HepG2 (cell line): Measurements from ENCODE around the gene PAXX. TPM values are rescaled to one million over a fixed set of nuclear protein-coding genes. Genes with fewer than 3 reads are reported as not detected.

Source experiments
- ARHGAP35 ChIP-seq: sonication (generic); formaldehyde crosslinking; IDR thresholded peaks from 2 replicates; pipeline ENCODE4 v1.9.0; 2022; ENCODE audit warnings: mild to moderate bottlenecking, inconsistent platforms, moderate library complexity, missing genetic modification reagents, borderline replicate concordance
- ATF3 ChIP-seq: sonication (generic); formaldehyde crosslinking; IDR thresholded peaks from 2 replicates; pipeline ENCODE4 v1.4.0; 2020; ENCODE audit warnings: missing genetic modification reagents
- BRD4 ChIP-seq: sonication (generic); formaldehyde crosslinking; IDR thresholded peaks from 2 replicates; pipeline ENCODE4 v1.4.0; 2020; ENCODE audit warnings: missing genetic modification reagents
- ELF4 ChIP-seq: sonication (generic); formaldehyde crosslinking; IDR thresholded peaks from 2 replicates; pipeline ENCODE4 v1.5.0; 2020; ENCODE audit warnings: missing genetic modification reagents, mild to moderate bottlenecking, moderate library complexity, borderline replicate concordance
- EP300 ChIP-seq, 3 experiments: sonication (generic) in 1 of 3; formaldehyde crosslinking in 1 of 3; IDR thresholded peaks; 2 replicates each; pipeline versions ENCODE4 v1.5.1 to v1.6.1; 2011 to 2020; ENCODE audit warnings: low read depth in 2 of 3, low read length in 2 of 3, borderline replicate concordance in 1 of 3, improper control_type of control experiment in 1 of 3, mild to moderate bottlenecking in 1 of 3, missing genetic modification reagents in 1 of 3, moderate library complexity in 1 of 3
- FOXA1 ChIP-seq, 2 experiments: fragments of 450-650 bp in 1 of 2; sonication (generic) in 1 of 2; formaldehyde crosslinking in 1 of 2; IDR thresholded peaks; 2 replicates each; pipeline versions ENCODE4 v1.4.0 to v1.6.1; 2016 to 2020; ENCODE audit warnings: missing genetic modification reagents in 1 of 2
- FOXK1 ChIP-seq: sonication (generic); formaldehyde crosslinking; IDR thresholded peaks from 2 replicates; pipeline ENCODE4 v1.4.0; 2020; ENCODE audit warnings: low read depth, missing genetic modification reagents, borderline replicate concordance
- HDAC2 ChIP-seq: sonication (generic); formaldehyde crosslinking; IDR thresholded peaks from 2 replicates; pipeline ENCODE4 v1.4.0; 2020; ENCODE audit warnings: missing genetic modification reagents
- JUN ChIP-seq: sonication (generic); formaldehyde crosslinking; IDR thresholded peaks from 2 replicates; pipeline ENCODE4 v1.4.0; 2020; ENCODE audit warnings: mild to moderate bottlenecking, missing genetic modification reagents
- KLF12 ChIP-seq: sonication (generic); formaldehyde crosslinking; IDR thresholded peaks from 2 replicates; pipeline ENCODE4 v1.4.0; 2020; ENCODE audit warnings: missing genetic modification reagents, borderline replicate concordance
- MXD3 ChIP-seq: IDR thresholded peaks from 2 replicates; pipeline ENCODE4 v1.6.1; 2016; ENCODE audit warnings: mild to moderate bottlenecking, missing biosample characterization, missing genetic modification reagents
- NONO ChIP-seq, 2 experiments: fragments of 450-650 bp in 1 of 2; sonication (generic) in 1 of 2; formaldehyde crosslinking in 1 of 2; IDR thresholded peaks in 1 of 2; conservative IDR thresholded peaks in 1 of 2; 2 replicates each; pipeline versions ENCODE4 v1.6.1 to v1.8.0; 2017 to 2022; ENCODE audit warnings: mild to moderate bottlenecking in 1 of 2, missing genetic modification reagents in 1 of 2, moderate library complexity in 1 of 2
- RBM22 ChIP-seq: fragments of 200-400 bp; formaldehyde crosslinking; optimal IDR thresholded peaks from 2 replicates; pipeline ENCODE3; 2017; ENCODE audit warnings: mild to moderate bottlenecking, low read length, moderate library complexity
- SNRNP70 ChIP-seq: fragments of 200-400 bp; formaldehyde crosslinking; IDR thresholded peaks from 2 replicates; pipeline ENCODE4 v1.6.1; 2017; ENCODE audit warnings: mild to moderate bottlenecking, low read depth, low read length, moderate library complexity
- TBX2 ChIP-seq: sonication (generic); formaldehyde crosslinking; IDR thresholded peaks from 2 replicates; pipeline ENCODE4 v1.5.0; 2020; ENCODE audit warnings: missing genetic modification reagents, mild to moderate bottlenecking, borderline replicate concordance
- TOE1 ChIP-seq: sonication (generic); formaldehyde crosslinking; IDR thresholded peaks from 2 replicates; pipeline ENCODE4 v1.4.0; 2020; ENCODE audit warnings: mild to moderate bottlenecking, missing genetic modification reagents
- TRIM22 ChIP-seq: fragments of 450-650 bp; IDR thresholded peaks from 2 replicates; pipeline ENCODE4 v1.6.1; 2017
- XBP1 ChIP-seq: sonication (generic); formaldehyde crosslinking; IDR thresholded peaks from 2 replicates; pipeline ENCODE4 v1.5.0; 2020; ENCODE audit warnings: missing genetic modification reagents
- ZFY ChIP-seq: sonication (generic); formaldehyde crosslinking; IDR thresholded peaks from 2 replicates; pipeline ENCODE4 v1.4.0; 2020; ENCODE audit warnings: missing genetic modification reagents
- ZFYVE20 ChIP-seq: sonication (generic); formaldehyde crosslinking; IDR thresholded peaks from 2 replicates; pipeline ENCODE4 v1.8.0; 2023; ENCODE audit warnings: low read depth, mild to moderate bottlenecking, moderate library complexity, missing genetic modification reagents, borderline replicate concordance
- ZNF143 ChIP-seq: sonication (generic); formaldehyde crosslinking; IDR thresholded peaks from 2 replicates; pipeline ENCODE4 v1.4.0; 2020; ENCODE audit warnings: missing genetic modification reagents
- ZNF770 ChIP-seq: sonication (generic); formaldehyde crosslinking; IDR thresholded peaks from 2 replicates; pipeline ENCODE4 v1.5.0; 2020; ENCODE audit warnings: mild to moderate bottlenecking, missing genetic modification reagents
- ZSCAN12 ChIP-seq: sonication (generic); formaldehyde crosslinking; IDR thresholded peaks from 2 replicates; pipeline ENCODE4 v1.9.0; 2021; ENCODE audit warnings: mild to moderate bottlenecking, missing genetic modification reagents
- ZUFSP ChIP-seq: sonication (generic); formaldehyde crosslinking; IDR thresholded peaks from 2 replicates; pipeline ENCODE4 v1.9.0; 2021; ENCODE audit warnings: missing genetic modification reagents, mild to moderate bottlenecking, borderline replicate concordance
- polyA plus RNA-seq, 8 experiments: library from polyadenylated mRNA; depleted of rRNA in 3 of 8; stranded (reverse) in 7 of 8; unstranded in 1 of 8; fragments of >200 nt; fragmentation: Illumina TruSeq in 4 of 8; extraction: Trizol in 4 of 8; gene quantifications; 2 replicates each; pipeline versions ENCODE4 v1.2.1 to v1.2.3, GENCODE V29; 2011 to 2016; ENCODE audit warnings: low read depth in 4 of 8, missing spikeins in 1 of 8, mixed read lengths in 1 of 8; ENCODE audit not compliant: insufficient read depth in 1 of 8
- total RNA-seq, 5 experiments: library from RNA; depleted of rRNA; stranded (reverse); fragments of >200 nt; fragmentation: Illumina TruSeq; extraction: Trizol; gene quantifications; 2 replicates each; pipeline ENCODE4 v1.2.3, GENCODE V29; 2016; ENCODE audit warnings: low read depth in 1 of 5

PAXX gene
- total and polyA plus RNA-seq, 2 of the 13 experiments (the other 11 are each of a cell fraction or from before 2014, with no cell fraction given) = 14.0 to 31.9 TPM

GRCh38 chr9:137021979-137022661 lies 29.9 kb downstream of the PAXX start (continued):
- TF ChIP-seq ELF4 (CRISPR knock-in tag) = no peak
- no peak for TF ChIP-seq HDAC2
- TF ChIP-seq ZNF143 (CRISPR knock-in tag) = no peak
- peak; percentile 49; the same call in 1 of the 2 replicates for TF ChIP-seq TBX2 (CRISPR knock-in tag)
- TF ChIP-seq TRIM22 = no peak
- TF ChIP-seq MXD3 (CRISPR knock-in tag) = no peak; the same call in 1 of the 2 replicates
- no peak for TF ChIP-seq ZUFSP (CRISPR knock-in tag)
- no peak for TF ChIP-seq RBM22
- peak; percentile 19; the same call in 1 of the 2 replicates for TF ChIP-seq ZFY (CRISPR knock-in tag)
- no peak for TF ChIP-seq BRD4 (CRISPR knock-in tag)
- no peak for TF ChIP-seq ARHGAP35 (CRISPR knock-in tag)
- TF ChIP-seq ZNF770 (CRISPR knock-in tag) = no peak
- TF ChIP-seq ZSCAN12 = no peak
- no peak for TF ChIP-seq ZFYVE20 (CRISPR knock-in tag)
- TF ChIP-seq SNRNP70 = no peak
- no peak for TF ChIP-seq ATF3 (CRISPR knock-in tag)
- TF ChIP-seq TOE1 (CRISPR knock-in tag) = no peak
- TF ChIP-seq EP300 (IDR thresholded peaks at IDR 0.05; ENCODE audit: low read depth in 2 of 2, low read length in 2 of 2) = no peak
- no peak for TF ChIP-seq EP300 (CRISPR knock-in tag; IDR thresholded peaks at IDR 0.05; ENCODE audit: borderline replicate concordance)
- TF ChIP-seq XBP1 (CRISPR knock-in tag) = no peak
- no peak for TF ChIP-seq NONO (IDR thresholded peaks at IDR 0.05)
- TF ChIP-seq NONO (CRISPR knock-in tag; conservative IDR thresholded peaks at IDR 0.05) = no peak
- TF ChIP-seq KLF12 = 0 out of 2 replicates have a peak, but pooled peaks have one; percentile 49
- TF ChIP-seq JUN (CRISPR knock-in tag) = no peak
- TF ChIP-seq FOXK1 = no peak
- no peak for TF ChIP-seq FOXA1 (IDR thresholded peaks at IDR 0.05)
- no peak for TF ChIP-seq FOXA1 (CRISPR knock-in tag; IDR thresholded peaks at IDR 0.05)
